GM12878 (cell line): ENCODE data around the gene ARHGEF17. TPM values are rescaled to one million over a fixed set of nuclear protein-coding genes. Genes with fewer than 3 reads are reported as not detected.

ENCODE experiments used
- ATAC-seq: fragments of 200-7000 bp; cut with Tn5 transposase; 3 replicates; pipeline ENCODE4 v1.9.1; 2020; ENCODE audit warnings: mild to moderate bottlenecking, moderate library complexity
- BruUV-seq: library from RNA; stranded (reverse); fragments of 400-500 nt; replicated peaks from 2 replicates; lab custom pipeline; 2021; lab: Mats Ljungman, UMichigan
- CTCF ChIA-PET: fragments of 300-600 bp; sonication (Branson Sonifier 250); formaldehyde crosslinking; extraction: SDS; loops from one replicate; lab custom pipeline; 2021; ENCODE audit warnings: inconsistent platforms; lab: Yijun Ruan, JAX
- POLR2A ChIA-PET: fragments of 350-600 bp; formaldehyde crosslinking; extraction: SDS; loops from one replicate; lab custom pipeline; 2021; ENCODE audit warnings: inconsistent platforms; lab: Charles Lee
- RAD21 ChIA-PET: fragments of 300-600 bp; sonication (Branson Sonifier 250); formaldehyde crosslinking; loops from one replicate; lab custom pipeline; 2023; ENCODE audit warnings: antibody characterized with exemption; ENCODE audit not compliant: unreplicated experiment; lab: Charles Lee
- SMC1A ChIA-PET: fragments of 300-600 bp; sonication (Branson Sonifier 250); formaldehyde crosslinking; loops from one replicate; lab custom pipeline; 2023; ENCODE audit not compliant: unreplicated experiment, uncharacterized antibody; lab: Charles Lee
- DNase-seq: peaks from one replicate; pipeline ENCODE4 v3.0.0-alpha.2; 2011; ENCODE audit warnings: low read depth, low spot score
- FAIRE-seq: peaks from 3 replicates; lab custom pipeline; 2011; peaks lifted over from hg19 to GRCh38; lab: Jason Lieb, UNC
- H2AFZ ChIP-seq: 2 replicates; pipeline ENCODE4 v1.6.0; 2011; ENCODE audit warnings: low read depth, low read length, control low read depth; ENCODE audit not compliant: control insufficient read depth
- H3K27ac ChIP-seq: 2 replicates; pipeline ENCODE4 v1.5.1; 2011; ENCODE audit warnings: control low read depth; ENCODE audit not compliant: control insufficient read depth, insufficient read depth
- H3K27me3 ChIP-seq, 2 experiments: replicated peaks in 1 of 2; 2 replicates each; pipeline versions ENCODE4 v1.6.0 to v1.6.1; 2011; ENCODE audit warnings: low read length in 1 of 2; ENCODE audit not compliant: control insufficient read depth in 2 of 2, insufficient read depth in 2 of 2
- H3K36me3 ChIP-seq, 2 experiments: 2 replicates each; pipeline ENCODE4 v1.5.1; 2011; ENCODE audit warnings: low read length in 1 of 2; ENCODE audit not compliant: control insufficient read depth in 2 of 2, insufficient read depth in 2 of 2
- H3K4me1 ChIP-seq: 2 replicates; pipeline ENCODE4 v1.6.1; 2011; ENCODE audit warnings: mild to moderate bottlenecking, low read length, moderate library complexity, mixed read lengths; ENCODE audit not compliant: control insufficient read depth, insufficient read depth
- H3K4me2 ChIP-seq: 2 replicates; pipeline ENCODE4 v1.6.0; 2011; ENCODE audit warnings: control low read depth; ENCODE audit not compliant: control insufficient read depth, insufficient read depth
- H3K4me3 ChIP-seq: fragments of 200-600 bp; sonication (generic); 2 replicates; pipeline ENCODE4 v1.5.1; 2016
- H3K79me2 ChIP-seq: 2 replicates; pipeline ENCODE4 v1.6.0; 2011; ENCODE audit warnings: low read length; ENCODE audit not compliant: control insufficient read depth, insufficient read depth
- H3K9ac ChIP-seq: 2 replicates; pipeline ENCODE4 v1.8.0; 2011; ENCODE audit warnings: low read length, control low read depth, mixed read lengths; ENCODE audit not compliant: control insufficient read depth, insufficient read depth
- H3K9me3 ChIP-seq: replicated peaks from 3 replicates; pipeline ENCODE4 v1.5.1; 2011; ENCODE audit warnings: mild to moderate bottlenecking, low read length; ENCODE audit not compliant: control insufficient read depth, insufficient read depth
- H4K20me1 ChIP-seq: 2 replicates; pipeline ENCODE4 v1.6.0; 2011; ENCODE audit not compliant: control insufficient read depth, insufficient read depth
- BHLHE40 ChIP-seq, 2 experiments: fragments of 450-650 bp in 1 of 2; IDR thresholded peaks; 2 replicates each; pipeline ENCODE4 v1.6.1; 2011 to 2017; ENCODE audit warnings: low read depth in 2 of 2, borderline replicate concordance in 1 of 2, improper control_type of control experiment in 1 of 2, low read length in 1 of 2, mild to moderate bottlenecking in 1 of 2
- CBX3 ChIP-seq: fragments of 200-600 bp; sonication (generic); IDR thresholded peaks from 2 replicates; pipeline ENCODE4 v1.6.1; 2016; ENCODE audit warnings: low read depth, borderline replicate concordance
- EP300 ChIP-seq, 2 experiments: fragments of 150-350 bp in 1 of 2; IDR thresholded peaks; 2 replicates each; pipeline ENCODE4 v1.6.1; 2011 to 2012; ENCODE audit warnings: low read depth in 2 of 2, low read length in 2 of 2, borderline replicate concordance in 1 of 2, improper control_type of control experiment in 1 of 2, inconsistent platforms in 1 of 2; ENCODE audit not compliant: control insufficient read depth in 1 of 2
- HDAC2 ChIP-seq: fragments of 200-600 bp; sonication (generic); IDR thresholded peaks from 2 replicates; pipeline ENCODE4 v1.6.1; 2017
- NR2C1 ChIP-seq: fragments of 450-650 bp; IDR thresholded peaks from 2 replicates; pipeline ENCODE4 v1.6.1; 2017; ENCODE audit warnings: antibody characterized with exemption, mild to moderate bottlenecking, moderate library complexity
- SREBF2 ChIP-seq: IDR thresholded peaks from 2 replicates; pipeline ENCODE4 v1.6.1; 2012; ENCODE audit warnings: mild to moderate bottlenecking, low read length
- WGBS: methylation state at CpG from one replicate; pipeline ENCODE4 v1.1.6; 2016; ENCODE audit warnings: low lambda C conversion rate; ENCODE audit not compliant: insufficient replicate concordance, insufficient coverage; ENCODE audit errors: missing lambda C conversion rate; 5-methylcytosine and 5-hydroxymethylcytosine counted together
- in situ Hi-C: fragments of 300-500 bp; cut with MboI; formaldehyde crosslinking; loops from 9 replicates; pipeline ENCODE4 v1.14.3; 2018; ENCODE audit warnings: mixed read lengths
- intact Hi-C: fragments of 100-400 bp; cut with micrococcal nuclease; formaldehyde crosslinking; loops from one replicate; pipeline ENCODE4 v1.14.2; 2022; ENCODE audit not compliant: unreplicated experiment
- polyA plus RNA-seq, 11 experiments: library from polyadenylated mRNA; depleted of rRNA in 4 of 11; unstranded in 6 of 11; stranded (reverse) in 5 of 11; fragments of >200 nt; fragmentation: Nextera tagmentation in 4 of 11; fragmentation: Illumina TruSeq in 1 of 11; extraction: Ambion mirVana in 4 of 11; extraction: Trizol in 1 of 11; gene quantifications; 1 replicate in 1 of 11; 2 replicates in 10 of 11; pipeline versions ENCODE4 v1.2.1 to v1.2.3, GENCODE V29; 2011 to 2016; ENCODE audit warnings: inconsistent platforms in 2 of 11, missing spikeins in 2 of 11, low read depth in 1 of 11
- total RNA-seq, 4 experiments: library from RNA; depleted of rRNA in 3 of 4; stranded (reverse); fragments of >200 nt in 3 of 4; fragmentation: Illumina TruSeq in 1 of 4; extraction: Trizol in 1 of 4; gene quantifications; 2 replicates each; pipeline versions ENCODE4 v1.2.1 to v1.2.3, GENCODE V29; 2013 to 2021

Gene ARHGEF17
- total and polyA plus RNA-seq, 10 of the 15 experiments (the other 5 are each of a cell fraction or from before 2014, with no cell fraction given) = 0.15 to 11.0 (median 1.7) TPM

GRCh38 chr11:73361953-73362776, 54.1 kb downstream of the ARHGEF17 start:
- WGBS = 79% methylated on average over 46 of the region's 70 CpGs
- intact Hi-C loops = no loop called here
- ChIA-PET RAD21 (interaction anchor here (1.3 kb wide), 1 partner anchor 11 kb away, joined by 3 read pairs; no protein-coding TSS in a partner anchor), SMC1A (interaction anchor here (1.7 kb wide), 1 partner anchor 11 kb away, joined by 5 read pairs; no protein-coding TSS in a partner anchor), CTCF (interaction anchor here (1.2 to 5.7 kb wide), 3 partner anchors 11 to 31 kb away, joined by 3 to 37 read pairs (median 26); no protein-coding TSS in a partner anchor), POLR2A (no interaction called here)
- no peaks in the 10 kb centered on the region for H4K20me1 ChIP-seq
- H3K79me2 ChIP-seq = no peaks in the 10 kb centered on the region
- peaks cover 0 to 6% of the 10 kb centered on the region in 2 experiments; a peak in 1 of 4 replicates for H3K36me3 ChIP-seq
- peaks cover 4% of the 10 kb centered on the region for H3K4me1 ChIP-seq
- no peak overlapping the region for H3K27ac ChIP-seq
- no peaks in the 10 kb centered on the region for H3K27me3 ChIP-seq
- H3K4me3 ChIP-seq = no peak overlapping the region
- BruUV-seq = no TSS peak
- no peak overlapping the region for H2AFZ ChIP-seq
- H3K9me3 ChIP-seq = no peaks in the 10 kb centered on the region
- H3K9ac ChIP-seq = no peak overlapping the region
- no peak overlapping the region for H3K4me2 ChIP-seq
- TF ChIP-seq CBX3 = no peak
- TF ChIP-seq SREBF2 = no peak
- TF ChIP-seq BHLHE40 (IDR thresholded peaks at IDR 0.05; ENCODE audit: borderline replicate concordance in 1 of 2, low read depth in 2 of 2, low read length in 1 of 2) = no peak
- TF ChIP-seq EP300 (IDR thresholded peaks at IDR 0.05; ENCODE audit: borderline replicate concordance in 1 of 2, control insufficient read depth in 1 of 2, low read depth in 2 of 2, low read length in 2 of 2) = no peak
- no peak for TF ChIP-seq NR2C1
- no peak for TF ChIP-seq HDAC2
- ATAC-seq (no peak), DNase-seq (no peak), FAIRE-seq (no peak)
- in situ Hi-C loops = no loop called here
